AG10803 (cell line): ENCODE data around the gene RABL2A.
"Not testable (repeated sequence)": the region's sequence is repeated elsewhere in the genome, so short reads cannot be mapped to it uniquely, and the experiment has no call there.

Experiments used
- DNase-seq: peaks from one replicate; pipeline ENCODE4 v3.0.0; 2010; ENCODE audit warnings: low read depth
- H3K4me3 ChIP-seq: 2 replicates; pipeline ENCODE4 v1.5.1; 2011; ENCODE audit warnings: mild to moderate bottlenecking, low read length, control low read depth
- TF ChIP-seq, protein P1 (sequence below): conservative IDR thresholded peaks from 2 replicates; pipeline ENCODE4 v1.5.1; 2011; ENCODE audit warnings: mild to moderate bottlenecking, low read length, control low read depth, inconsistent platforms

Gene RABL2A

DNA sequence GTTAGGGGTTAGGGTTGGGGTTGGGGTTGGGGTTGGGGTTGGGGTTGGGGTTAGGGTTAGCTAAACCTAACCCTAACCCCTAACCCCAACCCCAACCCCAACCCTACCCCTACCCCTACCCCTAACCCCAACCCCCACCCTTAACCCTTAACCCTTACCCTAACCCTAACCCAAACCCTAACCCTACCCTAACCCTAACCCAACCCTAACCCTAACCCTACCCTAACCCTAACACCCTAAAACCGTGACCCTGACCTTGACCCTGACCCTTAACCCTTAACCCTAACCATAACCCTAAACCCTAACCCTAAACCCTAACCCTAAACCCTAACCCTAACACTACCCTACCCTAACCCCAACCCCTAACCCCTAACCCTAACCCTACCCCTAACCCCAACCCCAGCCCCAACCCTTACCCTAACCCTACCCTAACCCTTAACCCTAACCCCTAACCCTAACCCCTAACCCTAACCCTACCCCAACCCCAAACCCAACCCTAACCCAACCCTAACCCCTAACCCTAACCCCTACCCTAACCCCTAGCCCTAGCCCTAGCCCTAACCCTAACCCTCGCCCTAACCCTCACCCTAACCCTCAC lies 24.1 kb upstream of the RABL2A start:
- TF ChIP-seq, protein P1, sequence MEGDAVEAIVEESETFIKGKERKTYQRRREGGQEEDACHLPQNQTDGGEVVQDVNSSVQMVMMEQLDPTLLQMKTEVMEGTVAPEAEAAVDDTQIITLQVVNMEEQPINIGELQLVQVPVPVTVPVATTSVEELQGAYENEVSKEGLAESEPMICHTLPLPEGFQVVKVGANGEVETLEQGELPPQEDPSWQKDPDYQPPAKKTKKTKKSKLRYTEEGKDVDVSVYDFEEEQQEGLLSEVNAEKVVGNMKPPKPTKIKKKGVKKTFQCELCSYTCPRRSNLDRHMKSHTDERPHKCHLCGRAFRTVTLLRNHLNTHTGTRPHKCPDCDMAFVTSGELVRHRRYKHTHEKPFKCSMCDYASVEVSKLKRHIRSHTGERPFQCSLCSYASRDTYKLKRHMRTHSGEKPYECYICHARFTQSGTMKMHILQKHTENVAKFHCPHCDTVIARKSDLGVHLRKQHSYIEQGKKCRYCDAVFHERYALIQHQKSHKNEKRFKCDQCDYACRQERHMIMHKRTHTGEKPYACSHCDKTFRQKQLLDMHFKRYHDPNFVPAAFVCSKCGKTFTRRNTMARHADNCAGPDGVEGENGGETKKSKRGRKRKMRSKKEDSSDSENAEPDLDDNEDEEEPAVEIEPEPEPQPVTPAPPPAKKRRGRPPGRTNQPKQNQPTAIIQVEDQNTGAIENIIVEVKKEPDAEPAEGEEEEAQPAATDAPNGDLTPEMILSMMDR = no peak
- DNase-seq = no peak
- peak overlapping the region; percentile 97 for H3K4me3 ChIP-seq

DNA sequence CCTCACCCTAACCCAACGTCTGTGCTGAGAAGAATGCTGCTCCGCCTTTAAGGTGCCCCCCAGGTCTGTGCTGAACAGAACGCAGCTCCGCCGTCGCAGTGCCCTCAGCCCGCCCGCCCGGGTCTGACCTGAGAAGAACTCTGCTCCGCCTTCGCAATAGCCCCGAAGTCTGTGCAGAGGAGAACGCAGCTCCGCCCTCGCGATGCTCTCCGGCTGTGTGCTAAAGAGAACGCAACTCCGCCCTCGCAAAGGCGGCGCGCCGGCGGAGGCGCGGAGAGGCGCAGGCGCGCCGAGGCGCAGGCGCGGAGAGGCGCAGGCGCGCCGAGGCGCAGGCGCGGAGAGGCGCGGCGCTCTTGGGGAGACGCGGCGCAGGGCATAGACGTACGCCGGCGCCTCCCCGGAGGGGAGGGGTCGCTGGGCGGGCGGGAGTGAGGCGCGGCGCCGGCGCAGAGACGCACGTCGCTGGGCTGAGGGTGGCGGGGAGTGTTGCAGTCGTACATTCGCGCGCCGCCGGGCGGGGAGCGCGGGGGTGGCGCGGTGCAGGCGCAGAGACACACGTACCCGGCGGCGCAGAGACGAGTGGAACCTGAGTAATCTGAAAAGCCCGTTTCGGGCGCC lies 23.5 kb upstream of the RABL2A start:
- H3K4me3 ChIP-seq = peak overlapping the region; percentile 97
- DNase-seq = peak; percentile 93

DNA sequence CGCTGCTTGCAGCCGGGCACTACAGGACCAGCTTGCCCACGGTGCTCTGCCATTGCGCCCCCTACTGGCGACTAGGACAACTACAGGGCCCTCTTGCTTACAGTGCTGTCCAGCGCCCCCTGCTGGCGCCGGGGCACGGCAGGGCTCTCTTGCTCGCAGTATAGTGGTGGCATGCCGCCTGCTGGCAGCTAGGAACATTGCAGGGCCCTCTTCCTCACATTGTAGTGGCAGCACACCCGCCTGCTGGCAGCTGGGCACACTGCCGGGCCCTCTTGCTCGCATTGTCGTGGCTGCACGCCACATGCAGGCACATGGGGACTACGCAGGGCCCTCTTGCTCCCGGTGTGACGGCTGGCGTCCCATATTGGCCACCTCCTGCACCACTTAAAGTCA lies 23.0 kb upstream of the RABL2A start:
- TF ChIP-seq, protein P1 = peak; percentile 83
- H3K4me3 ChIP-seq = peak overlapping the region; percentile 58
- DNase-seq = peak; percentile 92

DNA sequence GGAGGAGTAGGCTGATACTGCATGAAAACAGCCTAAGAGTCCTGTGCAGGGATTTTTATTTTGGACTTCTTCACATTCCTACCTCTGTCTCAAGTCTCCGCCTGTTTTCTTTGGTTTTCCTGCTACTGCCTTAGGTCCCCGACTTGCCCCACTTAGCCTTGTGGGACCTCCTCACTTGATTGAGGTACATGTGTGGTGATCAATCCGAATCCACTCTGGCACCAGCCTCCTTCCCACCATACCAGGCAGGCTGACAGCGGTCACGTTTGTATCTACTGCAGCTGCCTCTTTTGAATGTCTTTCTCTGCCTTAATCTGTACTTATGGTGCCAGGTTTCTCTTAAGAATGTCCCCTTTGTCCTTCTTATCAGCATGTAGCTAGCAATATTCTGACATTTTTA lies 22.4 kb upstream of the RABL2A start:
- not testable (repeated sequence) for H3K4me3 ChIP-seq, DNase-seq

DNA sequence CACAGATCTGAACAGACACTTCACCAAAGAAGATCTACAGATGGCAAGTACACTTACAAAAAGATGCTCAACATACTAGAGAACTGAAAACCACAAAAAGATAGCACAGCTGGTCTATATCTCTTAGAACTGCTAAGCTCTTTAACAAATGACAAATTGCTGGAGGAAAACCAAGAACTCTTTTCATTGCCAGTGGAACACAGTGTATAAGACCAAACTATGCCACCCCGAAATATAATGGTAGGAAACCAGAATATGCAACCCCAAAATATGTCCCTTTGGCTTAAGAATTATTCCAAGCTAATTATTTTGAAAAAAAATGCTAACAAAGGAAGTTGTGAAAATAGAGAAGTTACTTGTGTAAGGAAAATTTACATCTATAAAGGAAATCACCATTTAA lies 21.0 kb upstream of the RABL2A start:
- H3K4me3 ChIP-seq, DNase-seq: not testable (repeated sequence)

DNA sequence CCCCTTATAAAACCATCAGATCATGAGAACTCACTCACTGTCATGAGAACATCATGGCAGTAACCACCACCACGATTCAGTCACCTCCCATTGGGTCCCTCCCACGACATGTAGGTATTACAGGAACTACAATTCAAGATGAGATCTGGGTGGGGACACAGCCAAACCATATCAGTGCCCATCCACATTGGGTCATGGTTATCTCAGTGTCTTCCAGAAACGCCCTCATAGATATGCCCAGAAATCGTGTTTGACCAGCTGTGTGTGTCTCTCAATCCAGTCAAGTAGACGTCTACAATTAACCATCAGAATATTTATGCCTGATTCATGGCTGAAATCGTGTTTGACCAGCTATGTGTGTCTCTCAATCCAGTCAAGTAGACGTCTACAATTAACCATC lies 17.2 kb upstream of the RABL2A start:
- DNase-seq, H3K4me3 ChIP-seq: not testable (repeated sequence)

DNA sequence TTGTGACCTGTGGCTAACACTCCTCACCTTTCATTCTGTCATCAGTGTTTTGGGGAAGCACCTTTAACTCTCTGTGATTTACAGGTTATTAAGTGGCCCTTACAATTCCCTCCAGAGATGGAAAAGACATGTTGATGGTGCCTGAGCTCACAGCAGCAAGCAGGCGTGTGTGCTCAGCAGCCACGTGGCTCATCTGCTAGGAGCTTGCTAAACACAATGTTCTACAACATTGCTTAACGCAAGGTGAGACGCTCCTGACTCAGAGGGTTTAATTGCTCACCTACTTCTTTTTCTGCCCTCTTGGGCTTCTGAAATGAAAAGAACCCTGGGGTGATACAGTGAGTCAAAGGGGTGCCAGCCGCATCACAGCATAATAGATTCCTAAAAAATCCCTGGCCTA lies 6.1 kb upstream of the RABL2A start:
- not testable (repeated sequence) for DNase-seq, H3K4me3 ChIP-seq

DNA sequence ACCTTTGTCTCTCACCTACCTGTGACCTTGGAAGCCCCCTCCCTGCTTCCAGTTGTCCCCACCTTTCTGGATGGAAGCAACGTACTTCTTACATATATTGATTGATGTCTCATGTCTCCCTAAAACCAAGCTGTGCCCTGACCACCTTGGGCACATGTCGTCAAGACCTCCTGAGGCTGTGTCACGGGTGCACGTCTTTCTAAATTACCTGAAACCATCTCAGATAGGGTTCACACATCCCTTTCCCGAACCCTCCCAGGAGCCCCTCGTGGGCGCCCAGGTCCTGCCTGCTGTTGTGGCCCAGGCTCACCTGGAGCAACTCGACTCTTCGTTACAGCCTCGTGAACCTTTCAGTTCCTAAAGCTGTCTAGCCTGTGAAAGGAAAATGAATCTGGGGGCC lies 1.2 kb upstream of the RABL2A start:
- H3K4me3 ChIP-seq = peak overlapping the region; percentile 27; the same call in 1 of the 2 replicates

DNA sequence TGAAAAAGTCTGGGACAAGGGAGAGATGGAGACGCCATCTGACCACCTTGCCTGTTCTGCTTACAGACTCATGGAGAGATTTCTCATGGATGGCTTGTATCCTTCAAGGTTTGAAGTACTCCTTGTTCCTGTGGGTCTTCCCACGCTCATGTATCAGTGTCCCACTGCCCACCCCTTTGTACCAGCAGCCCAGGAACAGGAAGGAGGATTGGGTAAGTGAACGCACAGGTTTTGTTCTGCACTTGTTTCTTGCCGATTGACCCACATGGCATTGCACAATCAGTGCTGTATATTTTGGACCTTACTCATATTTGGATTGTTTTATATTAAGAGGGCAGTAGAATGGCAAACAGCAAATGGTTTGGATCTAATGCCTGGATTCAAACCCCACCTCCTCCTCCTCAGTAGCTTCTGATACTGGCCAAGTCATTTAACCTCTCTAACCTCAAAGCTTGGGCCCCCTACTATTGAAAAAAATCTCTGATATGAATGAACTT lies 5.8 kb downstream of the RABL2A start:
- not testable (repeated sequence) for H3K4me3 ChIP-seq, DNase-seq

More for the DNA sequence above, 1.2 kb upstream of the RABL2A start:
- DNase-seq = not testable (repeated sequence)

DNA sequence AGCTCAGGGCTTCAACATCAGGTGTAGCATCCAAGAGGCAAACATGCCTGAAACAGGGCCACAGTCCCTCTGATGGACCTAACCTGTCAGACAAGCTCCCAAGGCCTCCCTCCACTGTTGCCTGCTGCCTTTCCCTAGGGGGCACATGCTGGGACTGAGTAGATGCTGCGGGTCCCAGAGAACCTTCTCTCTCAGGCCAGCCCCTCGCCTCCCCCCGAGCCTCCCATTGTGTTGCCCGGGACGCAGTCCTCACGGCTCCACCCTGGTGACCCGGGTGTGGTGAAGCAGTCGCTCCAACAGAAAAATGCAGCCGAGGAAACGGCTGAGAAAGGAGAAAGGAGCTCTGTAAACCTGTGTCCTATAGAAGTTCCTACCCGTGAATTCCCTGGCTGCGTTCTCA lies 8.3 kb downstream of the RABL2A start:
- not testable (repeated sequence) for DNase-seq, H3K4me3 ChIP-seq

DNA sequence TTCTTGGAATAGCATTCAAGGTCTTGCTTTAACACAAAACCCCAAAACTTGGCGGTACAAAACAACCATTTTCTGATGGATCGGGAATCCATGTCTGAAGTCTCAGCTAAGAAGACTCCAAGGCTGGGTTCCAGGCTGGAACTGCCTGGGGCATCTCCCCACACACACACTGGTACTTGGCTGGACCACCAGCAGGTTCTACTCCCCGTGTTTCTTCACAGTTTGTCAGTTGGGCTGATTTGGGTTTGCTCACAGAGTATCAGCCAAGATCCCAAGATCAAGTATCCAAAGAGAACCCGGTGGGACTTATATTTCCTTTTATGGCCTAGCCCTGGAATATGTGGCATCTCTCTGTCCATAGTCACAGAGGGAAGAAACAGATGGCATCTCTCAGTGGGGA lies 9.2 kb downstream of the RABL2A start:
- H3K4me3 ChIP-seq, DNase-seq: not testable (repeated sequence)

DNA sequence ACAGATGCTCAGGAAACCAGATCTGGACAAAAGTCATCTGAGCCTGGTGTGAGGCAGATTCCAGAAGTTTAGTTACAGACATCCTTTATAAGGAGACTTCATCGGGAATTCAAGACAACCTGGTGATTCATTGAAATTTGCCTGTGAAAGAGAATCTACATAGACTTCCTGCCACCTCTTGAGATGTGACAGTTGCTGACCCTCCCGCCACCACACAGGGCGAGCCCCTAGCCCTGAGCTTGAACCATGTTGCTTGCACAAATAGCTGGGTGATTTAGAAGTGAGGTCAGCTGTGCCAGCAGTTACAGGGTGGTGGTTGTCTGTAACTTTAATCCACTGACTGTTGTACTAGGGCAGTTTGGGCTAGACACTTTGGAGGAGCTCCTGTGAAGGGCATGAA lies 11.0 kb downstream of the RABL2A start:
- not testable (repeated sequence) for H3K4me3 ChIP-seq, DNase-seq

DNA sequence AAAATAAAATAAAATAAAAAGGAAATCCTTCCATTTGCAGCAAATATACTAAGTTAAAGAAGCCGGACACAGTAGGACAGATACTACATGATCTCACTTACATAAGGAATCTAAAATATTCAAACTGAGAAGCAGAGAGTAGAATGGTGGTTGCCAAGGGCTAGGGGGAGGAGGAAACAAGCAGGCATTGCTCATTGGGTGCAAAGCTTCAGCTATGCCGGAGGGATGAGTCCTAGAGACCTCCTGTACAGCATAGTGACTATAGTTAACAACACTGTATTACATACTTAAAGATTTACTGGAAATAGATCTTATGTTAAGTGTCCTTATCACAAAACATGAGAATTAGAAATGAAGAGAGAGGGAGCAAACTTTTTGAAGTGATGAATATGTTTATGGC lies 19.2 kb downstream of the RABL2A start:
- not testable (repeated sequence) for DNase-seq, H3K4me3 ChIP-seq

DNA sequence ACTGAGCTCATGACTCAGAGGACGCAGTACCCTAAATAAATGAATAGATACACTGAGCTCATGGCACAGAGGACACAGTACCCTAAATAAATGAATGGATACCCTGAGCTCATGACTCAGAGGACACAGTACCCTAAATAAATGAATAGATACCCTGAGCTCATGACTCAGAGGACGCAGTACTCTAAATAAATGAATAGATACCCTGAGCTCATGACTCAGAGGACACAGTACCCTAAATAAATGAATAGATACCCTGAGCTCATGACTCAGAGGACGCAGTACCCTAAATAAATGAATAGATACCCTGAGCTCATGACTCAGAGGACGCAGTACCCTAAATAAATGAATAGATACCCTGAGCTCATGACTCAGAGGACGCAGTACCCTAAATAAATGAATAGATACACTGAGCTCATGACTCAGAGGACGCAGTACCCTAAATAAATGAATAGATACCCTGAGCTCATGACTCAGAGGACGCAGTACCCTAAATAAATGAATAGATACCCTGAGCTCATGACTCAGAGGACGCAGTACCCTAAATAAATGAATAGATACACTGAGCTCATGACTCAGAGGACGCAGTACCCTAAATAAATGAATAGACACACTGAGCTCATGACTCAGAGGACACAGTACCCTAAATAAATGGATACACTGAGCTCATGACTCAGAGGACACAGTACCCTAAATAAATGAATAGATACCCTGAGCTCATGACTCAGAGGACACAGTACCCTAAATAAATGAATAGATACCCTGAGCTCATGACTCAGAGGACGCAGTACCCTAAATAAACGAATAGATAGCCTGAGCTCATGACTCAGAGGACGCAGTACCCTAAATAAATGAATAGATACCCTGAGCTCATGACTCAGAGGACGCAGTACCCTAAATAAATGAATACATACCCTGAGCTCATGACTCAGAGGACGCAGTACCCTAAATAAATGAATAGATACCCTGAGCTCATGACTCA lies 24.1 kb downstream of the RABL2A start:
- H3K4me3 ChIP-seq, DNase-seq: not testable (repeated sequence)

DNA sequence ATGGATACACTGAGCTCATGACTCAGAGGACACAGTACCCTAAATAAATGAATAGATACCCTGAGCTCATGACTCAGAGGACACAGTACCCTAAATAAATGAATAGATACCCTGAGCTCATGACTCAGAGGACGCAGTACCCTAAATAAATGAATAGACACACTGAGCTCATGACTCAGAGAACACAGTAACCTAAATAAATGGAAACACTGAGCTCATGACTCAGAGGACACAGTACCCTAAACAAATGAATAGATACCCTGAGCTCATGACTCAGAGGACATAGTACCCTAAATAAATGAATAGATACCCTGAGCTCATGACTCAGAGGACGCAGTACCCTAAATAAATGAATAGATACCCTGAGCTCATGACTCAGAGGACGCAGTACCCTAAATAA lies 25.5 kb downstream of the RABL2A start:
- DNase-seq, H3K4me3 ChIP-seq: not testable (repeated sequence)

DNA sequence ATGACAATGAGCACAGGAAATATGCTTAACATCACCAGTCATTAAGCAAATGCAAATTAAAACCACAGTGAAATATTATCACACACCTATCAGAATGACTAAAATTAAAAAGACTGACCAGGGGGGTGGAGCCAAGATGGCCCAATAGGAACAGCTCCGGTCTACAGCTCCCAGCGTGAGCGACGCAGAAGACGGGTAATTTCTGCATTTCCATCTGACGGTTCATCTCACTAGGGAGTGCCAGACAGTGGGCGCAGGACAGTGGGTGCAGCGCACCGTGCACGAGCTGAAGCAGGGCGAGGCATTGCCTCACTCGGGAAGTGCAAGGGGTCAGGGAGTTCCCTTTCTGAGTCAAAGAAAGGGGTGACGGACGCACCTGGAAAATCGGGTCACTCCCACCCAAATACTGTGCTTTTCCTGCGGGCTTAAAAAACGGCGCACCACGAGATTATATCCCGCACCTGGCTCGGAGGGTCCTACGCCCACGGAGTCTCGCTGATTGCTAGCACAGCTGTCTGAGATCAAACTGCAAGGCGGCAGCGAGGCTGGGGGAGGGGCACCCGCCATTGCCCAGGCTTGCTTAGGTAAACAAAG lies 29.1 kb downstream of the RABL2A start:
- H3K4me3 ChIP-seq, DNase-seq: not testable (repeated sequence)

DNA sequence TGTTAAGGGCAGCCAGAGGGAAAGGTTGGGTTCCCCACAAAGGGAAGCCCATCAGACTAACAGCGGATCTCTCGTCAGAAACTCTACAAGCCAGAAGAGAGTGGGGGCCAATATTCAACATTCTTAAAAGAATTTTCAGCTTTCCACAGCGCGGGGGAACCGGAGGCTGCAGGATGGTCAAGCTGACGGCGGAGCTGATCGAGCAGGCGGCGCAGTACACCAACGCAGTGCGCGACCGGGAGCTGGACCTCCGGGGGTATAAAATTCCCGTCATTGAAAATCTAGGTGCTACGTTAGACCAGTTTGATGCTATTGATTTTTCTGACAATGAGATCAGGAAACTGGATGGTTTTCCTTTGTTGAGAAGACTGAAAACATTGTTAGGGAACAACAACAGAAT lies 30.7 kb downstream of the RABL2A start:
- DNase-seq, H3K4me3 ChIP-seq: not testable (repeated sequence)
